SK-N-MC (cell line): Measurements from ENCODE around the gene TRIM47.
"Not testable (repeated sequence)": the region's sequence is repeated elsewhere in the genome, so short reads cannot be mapped to it uniquely, and the experiment has no call there.

Source experiments
- DNase-seq: peaks from one replicate; pipeline ENCODE4 v3.0.0-alpha.2; 2011; ENCODE audit warnings: low read depth, low spot score
- H3K27ac ChIP-seq: fragments of 200-600 bp; sonication (generic); 2 replicates; pipeline ENCODE4 v1.5.1; 2016; ENCODE audit warnings: mixed run types
- H3K36me3 ChIP-seq: fragments of 200-600 bp; sonication (generic); 2 replicates; pipeline ENCODE4 v1.6.1; 2017; ENCODE audit warnings: antibody characterized with exemption, low read length, mixed read lengths; ENCODE audit not compliant: insufficient read depth
- H3K4me3 ChIP-seq: fragments of 200-600 bp; sonication (generic); 2 replicates; pipeline ENCODE4 v1.5.1; 2016
- H3K9ac ChIP-seq: fragments of 200-600 bp; sonication (generic); 2 replicates; pipeline ENCODE4 v1.8.0; 2017; ENCODE audit warnings: mixed run types, mixed read lengths; ENCODE audit not compliant: insufficient read length
- H3K9me3 ChIP-seq: fragments of 200-600 bp; sonication (generic); 2 replicates; pipeline ENCODE4 v1.6.1; 2017; ENCODE audit warnings: low read depth, mild to moderate bottlenecking, antibody characterized with exemption, low read length, moderate library complexity, mixed read lengths
- EZH2 ChIP-seq: fragments of 200-600 bp; sonication (generic); IDR thresholded peaks from one replicate; pipeline ENCODE4 v1.6.1; 2017; ENCODE audit warnings: antibody characterized with exemption
- FOXP2 ChIP-seq: optimal IDR thresholded peaks from 2 replicates; pipeline ENCODE3; 2011; ENCODE audit warnings: mild to moderate bottlenecking, moderate library complexity; ENCODE audit not compliant: insufficient read depth; ENCODE audit errors: extremely low read length, control extremely low read depth
- POLR2AphosphoS5 ChIP-seq: IDR thresholded peaks from 2 replicates; pipeline ENCODE4 v1.6.1; 2012; ENCODE audit warnings: mild to moderate bottlenecking, low read depth, low read length, borderline replicate concordance

TRIM47 gene

DNA sequence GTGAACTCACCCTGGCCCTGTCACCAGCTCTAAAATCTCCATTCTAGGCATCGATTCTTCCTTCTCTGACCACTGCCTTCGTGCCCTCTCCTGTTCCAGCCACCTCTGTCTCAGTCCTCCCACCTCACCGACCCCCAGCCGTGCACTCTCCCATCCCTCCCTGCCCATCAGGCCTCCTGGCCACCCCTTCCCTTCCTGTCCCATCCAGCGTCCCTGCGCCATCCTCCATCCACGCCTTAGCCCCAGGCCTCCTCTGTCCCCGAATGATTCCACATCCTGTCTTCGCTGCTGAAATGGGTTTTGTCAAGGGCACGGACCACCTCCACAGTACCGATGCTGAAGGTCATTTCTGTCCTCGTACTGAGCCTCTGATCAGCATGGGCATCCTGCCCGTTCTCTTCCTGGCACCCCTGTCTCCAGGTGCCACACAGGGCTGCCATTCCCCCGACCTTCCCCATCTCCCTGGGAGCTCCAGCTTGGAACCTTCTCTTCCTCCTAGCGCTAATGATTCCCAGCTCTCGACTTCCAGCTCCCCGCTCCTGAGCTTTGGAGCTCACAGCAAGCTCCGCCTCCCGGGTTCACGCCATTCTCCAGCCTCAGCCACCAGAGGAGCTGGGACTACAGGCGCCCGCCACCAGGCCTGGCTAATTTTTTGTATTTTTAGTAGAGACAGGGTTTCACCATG, 15.8 kb upstream of the TRIM47 start:
- H3K9ac ChIP-seq, result no peak overlapping the region
- no peak for TF ChIP-seq FOXP2
- TF ChIP-seq POLR2AphosphoS5, result no peak
- no peak for TF ChIP-seq EZH2
- H3K36me3 ChIP-seq, result peaks cover 3% of the 10 kb centered on the region; the same call in 1 of the 2 replicates
- DNase-seq, result no peak
- H3K4me3 ChIP-seq, result no peak overlapping the region
- no peak overlapping the region; the same call in 1 of the 2 replicates for H3K27ac ChIP-seq
- H3K9me3 ChIP-seq, result no peaks in the 10 kb centered on the region

DNA sequence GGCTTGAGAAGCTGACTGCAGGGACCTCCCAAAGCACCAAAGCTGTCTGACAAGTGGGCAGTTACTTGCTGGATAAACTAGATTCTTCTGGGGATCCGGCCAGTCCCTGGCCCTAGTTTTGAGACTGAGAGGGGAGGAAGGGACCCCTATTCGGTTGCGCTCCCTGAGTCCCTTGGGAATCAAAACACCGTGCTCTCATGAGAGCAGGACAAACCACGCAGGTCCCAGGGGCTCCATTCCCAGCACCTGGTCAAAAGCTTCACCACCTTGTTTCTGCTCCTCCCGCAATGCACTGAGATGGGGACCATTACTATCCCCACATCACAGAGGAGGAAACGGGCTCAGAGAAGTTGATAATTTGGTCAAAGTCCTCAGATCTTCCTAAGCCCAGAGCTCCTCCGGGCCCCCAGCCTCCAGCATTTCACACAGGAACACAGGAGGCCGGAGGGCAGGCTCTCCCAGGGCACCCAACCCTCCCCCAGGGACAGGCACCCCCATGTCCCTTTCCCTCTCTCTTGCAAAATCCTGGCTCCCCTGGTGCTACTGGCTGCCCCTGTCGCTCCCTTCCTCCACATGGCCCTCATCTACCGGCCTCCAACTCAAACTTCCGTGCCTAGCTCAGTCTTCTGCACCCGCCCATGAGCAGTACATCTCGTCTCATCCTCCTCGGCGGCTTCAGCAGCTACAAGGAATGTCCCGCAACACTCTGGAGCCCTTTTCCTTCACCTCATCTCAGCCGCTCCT, 15.1 kb upstream of the TRIM47 start:
- Histone ChIP-seq H3K9me3 (no peaks in the 10 kb centered on the region), H3K27ac (no peak overlapping the region; the same call in 1 of the 2 replicates), H3K9ac (no peak overlapping the region), H3K4me3 (no peak overlapping the region), H3K36me3 (no peaks in the 10 kb centered on the region; the same call in 1 of the 2 replicates)
- TF ChIP-seq EZH2 (no peak), POLR2AphosphoS5 (no peak; the same call in 1 of the 2 replicates), FOXP2 (no peak)
- no peak for DNase-seq

DNA sequence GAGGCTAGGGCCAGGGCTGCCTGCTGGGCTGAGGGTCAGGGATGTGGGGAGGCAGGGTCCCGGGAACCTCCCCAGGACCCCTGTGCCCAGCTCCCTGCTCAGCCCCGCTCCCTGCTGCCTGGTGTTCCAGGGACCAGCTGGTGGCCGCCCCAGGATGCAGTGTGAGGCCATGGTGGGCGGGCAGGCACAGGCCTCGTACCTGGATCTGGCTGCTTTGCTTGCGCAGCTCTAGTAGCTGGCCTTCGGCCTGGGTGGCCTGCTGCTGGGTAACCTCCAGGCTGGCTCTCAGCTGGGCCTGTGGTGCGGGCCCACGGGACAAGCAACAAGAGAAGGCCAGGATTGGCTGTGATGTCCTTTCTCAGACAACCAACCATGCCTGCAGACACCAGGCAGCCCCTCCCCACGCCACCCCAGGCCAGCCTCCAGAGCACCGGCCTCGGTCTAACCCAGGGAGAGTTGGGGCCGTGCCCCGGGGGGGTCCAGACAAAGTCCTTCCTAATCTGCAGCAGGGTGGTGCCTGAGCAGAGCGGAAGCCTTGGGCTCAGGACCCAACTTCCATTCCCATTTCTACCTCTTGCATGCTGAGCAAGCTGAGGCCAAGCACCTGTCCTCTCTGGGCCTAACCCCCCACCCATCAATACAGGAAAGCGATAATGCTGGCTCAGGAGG, 14.3 kb upstream of the TRIM47 start:
- no peak overlapping the region for H3K27ac ChIP-seq
- H3K4me3 ChIP-seq, result no peak overlapping the region
- H3K36me3 ChIP-seq, result no peaks in the 10 kb centered on the region; the same call in 1 of the 2 replicates
- no peak for DNase-seq
- TF ChIP-seq FOXP2, result no peak
- TF ChIP-seq EZH2, result no peak
- TF ChIP-seq POLR2AphosphoS5, result no peak
- no peak overlapping the region for H3K9ac ChIP-seq
- no peaks in the 10 kb centered on the region for H3K9me3 ChIP-seq

DNA sequence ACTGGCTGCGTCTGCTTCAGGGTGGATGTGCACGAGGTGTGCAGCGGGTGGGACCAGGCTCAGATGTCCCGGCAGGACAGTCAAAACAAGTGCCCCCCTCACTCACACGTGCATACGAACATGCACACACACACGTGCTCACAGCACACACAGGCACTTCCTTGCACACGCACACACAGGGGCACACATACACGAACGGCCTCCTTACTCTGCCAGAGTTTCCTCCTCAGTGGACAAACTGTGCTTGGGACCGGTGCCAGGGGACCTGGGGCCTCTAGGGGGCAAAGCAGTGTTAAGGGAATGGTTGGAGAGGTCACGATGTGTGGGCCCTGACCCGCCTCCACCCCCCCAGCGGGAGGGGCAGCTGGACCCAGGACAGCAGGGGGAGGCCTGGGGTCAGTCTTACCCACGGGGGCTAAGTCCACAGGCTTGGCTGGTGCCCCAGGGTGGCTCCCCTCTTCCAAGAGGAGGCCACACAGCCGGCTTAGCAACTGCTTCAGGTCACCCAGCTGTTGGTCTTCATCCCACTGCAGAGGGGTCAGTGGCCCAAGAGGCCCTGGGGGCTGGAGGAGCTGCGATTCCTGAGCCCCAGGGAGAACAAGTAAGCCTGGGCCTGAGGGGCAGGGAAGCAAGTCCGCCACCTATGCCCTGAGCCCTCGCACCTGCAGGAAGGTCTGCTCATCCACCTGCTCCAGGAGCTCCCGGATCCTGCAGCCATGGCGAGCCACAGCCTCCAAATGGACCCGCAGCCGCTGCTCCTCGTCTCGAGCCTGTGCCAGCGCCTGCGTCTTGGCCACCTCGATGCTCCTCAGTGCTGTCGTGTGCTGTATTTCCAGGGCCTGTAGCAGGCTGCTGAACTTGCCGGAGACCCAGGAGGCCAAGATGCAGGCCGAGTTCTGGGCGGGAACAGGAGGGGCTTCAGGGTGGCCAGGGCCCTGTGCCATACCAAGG, 13.5 kb upstream of the TRIM47 start:
- H3K4me3 ChIP-seq, result no peak overlapping the region
- no peak overlapping the region for H3K9ac ChIP-seq
- no peaks in the 10 kb centered on the region; the same call in 1 of the 2 replicates for H3K36me3 ChIP-seq
- H3K27ac ChIP-seq, result no peak overlapping the region
- TF ChIP-seq EZH2 (no peak), POLR2AphosphoS5 (no peak; the same call in 1 of the 2 replicates), FOXP2 (no peak)
- H3K9me3 ChIP-seq, result no peaks in the 10 kb centered on the region
- DNase-seq, result no peak

DNA sequence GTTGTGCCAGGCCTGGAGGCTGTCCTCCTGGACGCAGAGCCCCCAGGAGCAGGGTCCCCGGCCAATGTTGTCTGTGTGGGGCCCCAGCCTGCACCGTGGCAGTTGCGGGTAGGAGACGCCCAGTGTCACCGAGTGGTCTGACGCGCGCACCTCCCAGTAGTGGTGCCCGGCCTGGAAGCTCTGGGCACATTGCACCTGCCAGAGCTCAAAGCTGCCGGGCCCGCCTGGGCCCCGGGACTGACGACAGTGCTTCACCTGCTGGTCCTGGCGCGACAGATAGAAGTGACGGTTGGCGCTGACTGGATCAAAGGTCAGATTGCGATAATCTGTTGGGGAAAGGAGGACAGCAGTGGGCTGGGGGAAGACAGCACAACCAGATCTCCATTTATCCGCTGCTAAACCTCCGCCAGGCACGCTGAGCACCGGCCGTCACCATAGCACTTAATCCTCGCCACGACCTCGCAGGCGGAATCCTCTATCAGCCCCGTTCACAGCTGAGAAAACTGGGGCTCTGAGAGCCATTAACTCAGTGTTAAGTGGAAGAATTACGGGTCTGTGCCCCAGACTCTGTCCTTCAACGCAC, 12.7 kb upstream of the TRIM47 start:
- H3K4me3 ChIP-seq, result no peak overlapping the region
- no peaks in the 10 kb centered on the region for H3K9me3 ChIP-seq
- no peak overlapping the region for H3K27ac ChIP-seq
- H3K36me3 ChIP-seq, result no peaks in the 10 kb centered on the region; the same call in 1 of the 2 replicates
- DNase-seq, result no peak
- TF ChIP-seq FOXP2, result no peak
- TF ChIP-seq POLR2AphosphoS5, result no peak
- TF ChIP-seq EZH2, result no peak
- no peak overlapping the region for H3K9ac ChIP-seq

DNA sequence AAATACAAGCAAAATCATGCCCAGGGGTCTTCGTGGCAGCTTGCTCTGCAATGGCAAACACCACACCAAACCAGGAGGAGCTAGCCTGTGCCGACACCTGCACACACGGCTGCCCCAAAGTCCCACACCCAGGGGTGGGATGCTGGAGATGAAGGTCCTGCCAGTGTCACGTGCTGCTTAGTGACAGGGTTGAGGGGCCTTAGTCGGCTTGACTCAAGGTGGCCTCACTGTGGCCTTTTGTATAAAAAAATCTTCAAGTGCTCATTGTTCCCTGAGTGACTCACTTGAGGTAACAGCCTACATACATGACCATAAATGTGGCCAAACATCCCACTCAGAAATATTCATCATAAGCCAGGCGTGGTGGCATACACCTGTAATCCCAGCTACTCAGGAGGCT, 11.1 kb upstream of the TRIM47 start:
- no peak overlapping the region for H3K27ac ChIP-seq
- no peak for TF ChIP-seq FOXP2
- no peak for TF ChIP-seq EZH2
- no peak for TF ChIP-seq POLR2AphosphoS5
- DNase-seq, result no peak
- no peaks in the 10 kb centered on the region for H3K9me3 ChIP-seq
- no peaks in the 10 kb centered on the region; the same call in 1 of the 2 replicates for H3K36me3 ChIP-seq
- no peak overlapping the region for H3K9ac ChIP-seq
- no peak overlapping the region for H3K4me3 ChIP-seq

DNA sequence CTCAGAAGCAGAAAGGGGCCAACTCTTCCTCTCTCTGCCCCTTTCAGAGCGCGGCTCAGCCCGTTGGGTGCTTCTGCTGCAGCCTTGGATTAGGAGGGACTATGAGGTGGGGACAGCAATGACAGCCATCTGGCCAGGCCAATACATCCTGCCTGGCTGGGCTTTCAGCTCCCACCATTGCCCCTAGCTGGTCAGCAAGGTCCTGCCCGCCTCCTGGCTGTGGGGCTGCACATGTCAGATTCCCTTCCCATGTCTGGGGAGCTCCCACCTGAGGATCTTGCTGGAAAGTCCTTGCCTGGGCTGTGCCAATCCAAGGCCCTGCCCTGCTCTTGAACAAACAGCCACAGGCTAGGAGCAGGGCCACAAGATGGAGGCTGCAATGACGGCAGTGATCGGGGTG, 10.1 kb upstream of the TRIM47 start:
- H3K9ac ChIP-seq, result no peak overlapping the region

DNA sequence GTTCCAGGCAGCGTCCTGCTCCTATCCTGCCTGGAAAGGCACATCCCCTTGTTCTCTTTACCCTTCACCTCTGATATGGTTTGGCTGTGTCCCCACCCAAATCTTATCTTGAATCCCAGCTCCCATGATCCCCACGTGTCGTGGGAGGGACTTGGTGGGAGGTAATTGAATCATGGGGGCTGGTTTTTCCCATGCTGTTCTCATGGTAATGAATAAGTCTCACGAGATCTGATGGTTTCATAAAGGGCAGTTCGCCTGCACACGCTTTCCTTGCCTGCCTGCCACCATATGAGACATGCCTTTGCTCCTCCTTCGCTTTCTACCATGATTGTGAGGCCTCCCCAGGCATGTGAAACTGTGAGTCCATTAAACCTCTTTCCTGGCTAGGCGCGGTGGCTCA, 7.5 kb upstream of the TRIM47 start:
- not testable (repeated sequence) for H3K4me3 ChIP-seq, H3K9me3 ChIP-seq, H3K36me3 ChIP-seq, H3K27ac ChIP-seq, DNase-seq, H3K9ac ChIP-seq

More for the DNA sequence above, 10.1 kb upstream of the TRIM47 start:
- Histone ChIP-seq H3K4me3 (no peak overlapping the region), H3K36me3 (no peaks in the 10 kb centered on the region; the same call in 1 of the 2 replicates), H3K27ac (no peak overlapping the region), H3K9me3 (no peaks in the 10 kb centered on the region)
- no peak for DNase-seq
- TF ChIP-seq FOXP2 (no peak), EZH2 (no peak), POLR2AphosphoS5 (no peak; the same call in 1 of the 2 replicates)
